GM21360 (cell line): ENCODE results near the gene FAM117B.
"Not testable (repeated sequence)": the region's sequence is repeated elsewhere in the genome, so short reads cannot be mapped to it uniquely, and the experiment has no call there.

Experiments used
- ATAC-seq: cut with Tn5 transposase; IDR thresholded peaks from one replicate; pipeline ENCODE4 v1.9.1; 2021; ENCODE audit warnings: mild to moderate bottlenecking, moderate library complexity; ENCODE audit not compliant: unreplicated experiment

Gene FAM117B

DNA sequence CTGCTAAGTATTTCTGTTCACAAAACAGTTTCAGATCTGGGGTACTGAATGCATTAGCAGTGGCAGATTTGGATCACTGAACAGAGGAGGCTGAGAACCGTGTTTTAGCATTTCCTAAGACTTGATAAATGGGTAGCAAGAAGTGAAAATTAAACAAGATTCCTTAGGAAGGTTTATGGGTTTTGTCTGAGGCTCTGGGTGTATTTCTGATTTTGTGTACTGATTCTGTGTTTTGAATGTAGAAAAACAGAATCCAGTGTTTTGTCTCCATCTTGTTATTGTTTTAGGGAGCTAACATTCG is 1.4 kb downstream of the FAM117B start:
- no peak for ATAC-seq

DNA sequence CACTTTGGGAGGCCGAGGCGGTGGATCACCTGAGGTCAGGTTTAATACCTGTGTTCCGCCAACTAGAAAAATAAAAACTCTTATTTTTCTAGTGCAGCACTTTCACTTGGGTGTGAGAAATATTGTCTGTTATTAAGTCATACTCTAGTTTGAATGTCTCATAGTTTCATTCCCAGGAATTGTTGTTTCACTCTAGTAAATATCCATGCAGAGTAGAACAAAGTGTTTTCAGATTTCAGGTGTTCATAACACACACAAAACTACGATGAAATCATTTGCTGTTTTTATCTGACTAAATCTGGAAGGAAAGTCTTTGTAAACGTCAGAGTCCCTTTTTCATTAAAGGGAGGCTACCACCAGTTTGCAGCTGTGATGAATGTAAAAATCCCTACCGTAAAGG is 4.0 kb downstream of the FAM117B start:
- ATAC-seq = no peak

DNA sequence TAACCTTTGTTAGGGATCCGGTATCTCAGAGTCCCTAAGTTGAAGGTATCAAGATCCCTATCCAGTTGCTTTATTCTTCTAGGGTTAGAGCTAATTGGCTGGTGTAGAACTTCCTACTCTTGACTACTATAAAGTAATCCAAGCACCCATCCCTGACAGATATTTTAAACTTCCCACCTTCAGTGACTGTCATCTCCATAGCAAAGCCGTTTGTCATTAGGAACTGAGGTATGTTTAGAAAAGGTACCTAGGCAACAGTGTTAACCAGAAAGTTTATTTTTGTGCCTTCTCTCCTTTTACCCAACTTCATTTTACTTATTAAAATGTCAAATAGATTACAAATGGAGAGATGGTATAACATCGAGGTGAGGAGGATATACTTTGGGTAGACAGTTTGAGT is 4.5 kb downstream of the FAM117B start:
- ATAC-seq = no peak

DNA sequence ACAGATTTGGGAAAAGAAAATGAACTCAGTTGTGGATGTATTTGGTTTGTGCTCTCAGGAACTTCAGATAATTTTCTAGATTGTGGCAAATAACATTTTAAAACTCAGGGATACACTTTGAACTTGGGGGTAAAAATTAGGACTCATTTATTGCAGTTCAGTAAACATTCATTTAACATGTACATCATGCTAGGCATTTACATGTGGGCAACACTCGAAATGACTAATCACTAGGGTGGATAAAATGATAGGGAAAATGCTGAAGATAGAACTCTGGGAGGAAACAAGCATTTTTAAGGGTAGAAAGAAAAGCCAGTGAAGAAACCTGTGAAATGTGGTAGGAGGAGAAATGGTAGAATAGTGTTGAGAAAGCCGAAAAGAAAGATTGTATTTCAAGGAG is 7.8 kb downstream of the FAM117B start:
- ATAC-seq = no peak

DNA sequence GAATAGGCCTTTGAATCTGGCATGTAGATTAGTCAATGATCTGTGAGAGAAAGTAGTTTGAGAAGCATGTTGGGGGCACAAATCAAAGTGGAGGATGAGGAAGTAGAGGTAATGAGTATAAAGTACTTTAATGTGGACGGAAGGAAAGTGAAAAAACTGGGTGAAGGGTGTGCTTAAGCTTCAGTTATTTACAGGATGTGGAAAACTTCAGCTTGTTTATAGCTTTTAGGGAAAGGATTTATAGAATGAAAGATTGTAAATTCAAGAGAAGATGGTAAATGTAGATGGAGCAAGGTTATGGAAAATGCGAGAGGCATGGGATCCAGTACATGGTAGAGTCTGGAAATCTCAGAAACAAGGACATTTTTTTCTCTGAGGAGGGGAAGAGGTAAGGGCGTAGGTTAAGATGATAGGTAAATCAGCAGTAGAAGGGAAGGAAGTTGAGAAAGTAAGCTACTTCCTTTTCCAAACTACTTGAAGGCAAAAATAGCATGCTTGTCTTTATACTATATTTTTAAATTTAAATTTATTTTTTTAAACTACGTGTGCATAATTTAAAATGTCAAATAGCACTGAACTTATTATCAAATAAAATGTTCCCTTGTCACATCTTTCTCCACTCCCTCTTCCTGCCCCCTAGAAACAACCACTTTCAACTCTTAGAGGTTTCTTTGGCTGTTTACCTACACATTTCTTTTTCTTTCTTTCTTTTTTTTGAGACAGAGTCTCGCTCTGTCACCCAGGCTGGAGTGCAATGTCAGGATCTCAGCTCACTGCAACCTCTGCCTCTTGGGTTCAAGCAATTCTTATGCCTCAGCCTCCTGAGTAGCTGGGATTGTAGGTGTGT is 8.5 kb downstream of the FAM117B start:
- ATAC-seq = no peak

DNA sequence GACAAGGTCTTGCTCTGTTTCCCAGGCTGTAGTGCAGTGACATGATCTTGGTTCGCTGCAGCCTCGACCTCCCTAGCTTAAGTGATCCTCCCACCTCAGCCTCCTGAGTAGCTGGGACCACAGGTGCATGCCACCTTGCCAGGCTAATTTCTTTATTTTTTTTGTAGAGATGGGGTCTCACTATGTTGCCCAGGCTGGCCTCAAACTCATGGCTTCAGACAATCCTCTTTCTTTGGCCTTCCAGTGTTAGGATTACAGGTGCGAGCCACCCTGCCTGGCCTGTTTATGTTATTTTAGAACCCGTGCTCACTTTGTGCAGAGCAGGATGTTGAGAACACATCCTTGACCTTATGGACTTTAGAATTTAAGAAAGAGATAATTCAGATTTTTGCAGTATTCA is 17.4 kb downstream of the FAM117B start:
- no peak for ATAC-seq

DNA sequence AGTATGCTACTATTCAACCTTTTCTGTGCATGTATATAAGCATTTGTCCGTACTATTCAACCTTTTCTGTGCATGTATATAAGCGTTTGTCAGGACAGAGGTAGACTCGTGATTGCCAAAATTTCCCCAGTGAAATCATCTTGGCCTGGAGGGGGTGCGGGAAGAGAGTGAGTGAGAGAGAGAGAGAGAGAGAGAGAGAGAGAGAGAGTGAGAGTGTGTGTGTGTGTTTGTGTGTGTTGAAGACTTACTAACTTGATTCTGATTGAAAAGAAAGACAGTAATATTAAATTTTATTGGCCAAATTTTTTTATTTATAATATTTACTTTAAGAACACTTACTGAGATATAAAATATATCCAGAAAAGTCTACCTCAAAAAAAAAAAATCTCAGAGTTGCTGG is 19.1 kb downstream of the FAM117B start:
- no peak for ATAC-seq

DNA sequence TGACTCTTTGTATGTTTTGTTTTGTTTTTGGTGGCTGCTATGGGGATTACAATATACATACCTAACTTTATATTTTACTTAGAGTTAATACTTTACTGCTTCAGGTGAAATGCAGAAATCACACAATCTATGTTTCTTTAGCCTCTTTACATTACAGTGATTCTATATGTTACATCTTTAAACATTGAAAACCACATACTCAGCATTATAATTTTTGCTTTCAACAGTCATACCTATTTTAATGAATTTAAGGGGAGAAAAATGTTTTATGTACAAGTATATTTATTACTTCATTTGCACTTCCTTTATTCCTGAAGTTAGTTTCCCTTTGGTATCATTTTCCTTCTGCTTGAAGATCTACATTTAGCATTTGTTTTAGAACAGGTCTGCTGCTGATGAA is 23.1 kb downstream of the FAM117B start:
- ATAC-seq = no peak

DNA sequence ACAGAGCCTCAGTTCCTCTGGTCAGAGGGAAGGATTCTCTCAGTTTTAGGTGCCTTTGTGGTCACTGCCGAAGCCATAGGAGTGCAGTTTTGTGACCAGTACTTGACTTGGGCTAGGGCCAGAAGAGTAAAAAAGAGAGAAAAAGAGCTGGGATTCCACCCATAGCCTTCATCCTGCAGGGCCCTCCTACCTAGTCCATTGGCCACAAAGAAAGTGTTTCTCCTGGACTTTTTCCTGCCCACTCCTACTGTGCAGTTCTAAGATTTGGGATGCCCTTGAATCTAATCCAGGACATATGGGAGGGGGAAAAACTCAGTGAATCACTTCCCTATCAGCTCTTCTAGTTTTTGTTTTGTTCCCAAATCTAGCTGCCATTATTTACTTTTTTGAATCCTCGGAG is 26.0 kb downstream of the FAM117B start:
- no peak for ATAC-seq

DNA sequence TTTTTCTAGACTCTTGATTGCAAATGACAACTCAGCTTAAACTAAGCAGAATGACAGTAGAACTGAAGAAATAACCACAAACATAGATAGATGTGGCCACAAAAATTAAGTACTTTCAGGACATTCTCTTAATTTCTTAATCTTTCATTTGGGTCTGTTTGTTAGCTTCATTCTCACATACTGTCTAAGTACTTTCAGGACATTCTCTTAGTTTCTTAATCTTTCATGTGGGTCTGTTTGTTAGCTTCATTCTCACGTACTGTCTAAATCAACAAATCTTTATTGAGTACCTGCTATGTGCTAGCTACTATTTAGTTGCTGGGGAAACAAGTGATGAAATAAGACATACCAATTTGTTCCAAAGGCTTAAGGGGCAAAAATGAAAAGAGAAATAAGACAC is 35.1 kb downstream of the FAM117B start:
- no peak for ATAC-seq

DNA sequence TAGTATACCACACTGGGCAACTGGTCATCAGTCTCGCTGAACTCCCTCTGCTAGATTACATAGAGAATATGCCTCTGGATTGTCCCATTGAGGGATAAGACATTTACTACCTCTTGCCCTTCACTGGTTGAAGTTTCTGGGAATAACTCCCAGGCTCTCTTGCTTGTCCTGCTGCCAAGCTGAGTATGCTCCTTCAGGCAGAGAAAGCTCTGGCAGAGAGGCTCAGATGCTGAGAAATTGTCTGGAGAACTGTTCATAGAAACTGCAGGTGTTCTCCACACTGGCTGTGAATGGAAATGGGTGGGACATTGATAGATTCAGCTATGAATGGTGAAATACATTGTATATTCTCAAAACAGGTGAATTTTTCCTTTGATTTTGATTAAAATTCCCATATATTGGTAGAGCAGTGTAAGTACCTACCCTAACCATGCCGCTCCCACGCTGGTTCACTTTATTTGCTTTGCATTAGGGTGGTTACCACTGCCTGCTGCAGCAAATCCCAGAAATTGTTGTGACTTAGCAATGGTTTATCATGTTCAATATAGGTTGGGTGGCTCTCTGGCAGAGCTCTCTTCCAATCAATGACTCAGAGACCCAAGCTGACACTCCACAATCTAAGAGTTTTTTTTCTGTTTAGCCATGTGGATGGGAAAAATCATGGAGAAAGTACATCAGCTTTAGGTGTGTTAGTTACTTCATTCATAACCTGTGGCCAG is 36.7 kb downstream of the FAM117B start:
- ATAC-seq = no peak

DNA sequence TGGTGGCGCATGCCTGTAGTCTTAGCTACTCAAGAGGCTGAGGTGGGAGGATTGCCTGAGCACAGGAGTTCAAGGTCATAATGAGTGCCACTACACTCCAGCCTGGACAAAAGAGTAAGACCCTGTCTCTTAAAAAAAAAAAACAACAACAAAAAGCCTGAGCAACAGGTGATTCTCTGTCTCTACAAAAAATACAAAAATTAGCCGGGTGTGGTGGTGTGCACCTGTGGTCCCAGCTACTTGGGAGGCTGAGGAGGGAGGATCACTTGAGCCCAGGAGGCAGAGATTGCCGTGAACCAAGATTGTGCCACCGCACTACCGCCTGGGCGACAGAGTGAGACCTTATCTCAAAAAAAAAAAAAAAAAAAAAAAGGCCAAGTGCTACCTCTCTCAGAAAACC is 40.3 kb downstream of the FAM117B start:
- ATAC-seq = not testable (repeated sequence)

DNA sequence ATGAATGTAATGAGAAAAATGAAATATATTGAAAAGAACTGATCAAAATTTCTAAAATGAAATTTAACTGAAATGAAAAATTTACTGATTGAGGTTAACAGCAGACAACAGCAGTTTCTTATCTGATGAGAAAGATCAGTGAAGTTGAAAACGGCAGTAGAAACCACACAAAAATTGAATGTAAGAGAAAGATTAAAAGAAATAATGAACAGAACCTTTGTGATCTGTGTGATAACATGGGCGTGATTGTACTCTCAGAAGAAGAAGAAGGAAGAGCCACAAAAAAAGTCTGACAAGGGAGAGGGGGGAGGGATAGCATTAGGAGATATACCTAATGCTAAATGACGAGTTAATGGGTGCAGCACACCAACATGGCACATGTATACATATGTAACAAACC is 45.2 kb downstream of the FAM117B start:
- no peak for ATAC-seq

DNA sequence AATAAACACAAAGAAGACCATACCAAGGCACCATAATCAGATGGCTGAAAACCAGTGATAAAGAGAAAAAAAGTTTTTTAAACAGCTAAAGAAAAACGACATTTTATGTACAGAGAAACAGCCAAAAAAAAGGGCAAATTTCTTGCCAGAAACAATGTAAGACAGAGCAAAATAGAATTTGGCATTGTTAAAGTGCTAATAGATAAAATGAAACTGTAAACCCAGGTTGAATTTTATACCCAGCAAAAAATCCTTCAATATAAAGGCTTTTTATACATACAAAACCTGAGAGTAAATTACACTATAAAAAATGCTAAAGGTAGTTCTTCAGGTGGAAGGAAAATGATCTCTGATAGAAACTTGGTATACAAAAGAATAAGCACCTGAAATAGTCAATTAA is 45.7 kb downstream of the FAM117B start:
- no peak for ATAC-seq

DNA sequence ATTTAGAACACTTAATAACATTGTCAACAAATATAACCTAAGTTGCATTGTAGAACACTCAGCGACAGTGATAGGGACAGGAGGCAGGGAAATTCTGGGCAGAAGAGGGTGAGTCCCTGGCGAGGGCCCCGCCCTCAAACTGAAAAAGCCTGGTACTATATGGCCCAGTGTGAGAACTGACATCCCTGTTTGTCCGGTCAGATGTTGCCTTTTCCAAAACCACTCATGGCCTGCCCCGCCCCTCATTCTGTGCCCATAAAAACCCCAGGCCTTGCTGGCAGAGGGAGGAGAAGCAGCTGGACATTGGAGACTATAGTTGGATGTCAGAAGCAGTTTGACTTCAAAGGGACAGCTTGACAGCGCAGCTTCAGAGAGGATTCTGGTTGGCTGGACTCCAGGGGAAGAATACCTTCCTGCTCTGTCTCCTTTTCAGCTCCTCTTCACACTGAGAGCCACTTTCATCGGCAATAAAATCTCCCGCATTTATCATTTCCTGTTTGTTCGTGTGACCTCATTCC is 47.0 kb downstream of the FAM117B start:
- ATAC-seq = no peak

DNA sequence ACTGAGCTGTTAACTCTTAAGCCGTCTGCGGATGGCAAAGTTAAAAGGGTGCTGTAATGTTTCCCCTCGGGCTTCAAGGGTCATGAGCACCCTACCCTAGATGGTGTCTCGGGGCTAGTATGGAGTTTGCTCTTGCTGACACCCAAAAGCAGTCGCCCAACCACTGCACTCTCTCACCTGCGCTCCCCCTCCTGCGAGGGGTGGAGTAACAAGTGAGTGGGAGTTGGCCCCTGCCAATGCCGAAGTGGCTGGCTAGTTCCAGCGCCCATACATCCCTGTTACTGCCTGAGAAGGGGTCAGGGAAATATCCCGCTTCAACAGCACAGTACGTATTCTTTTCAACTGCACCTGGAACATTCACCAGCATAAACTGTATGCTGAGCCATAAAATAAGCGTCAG is 47.5 kb downstream of the FAM117B start:
- ATAC-seq = no peak

DNA sequence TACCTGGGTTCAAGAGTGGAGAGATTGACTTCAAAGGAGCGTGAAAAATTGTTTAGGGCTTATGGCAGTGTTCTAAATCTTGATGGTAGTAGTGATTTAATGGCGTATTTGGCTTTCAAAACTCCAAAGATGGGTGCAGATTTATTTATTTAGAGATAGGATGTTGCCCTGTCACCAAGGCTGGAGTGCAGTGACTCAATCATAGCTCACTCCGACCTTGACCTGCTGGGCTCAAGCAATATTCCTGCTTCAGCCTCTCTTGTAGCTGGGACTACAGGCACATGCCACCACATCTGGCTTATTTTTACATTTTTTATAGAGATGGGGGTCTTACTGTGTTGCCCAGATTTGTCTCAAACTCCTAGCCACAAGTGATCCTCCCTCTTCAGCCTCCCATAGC is 52.5 kb downstream of the FAM117B start:
- ATAC-seq = no peak

DNA sequence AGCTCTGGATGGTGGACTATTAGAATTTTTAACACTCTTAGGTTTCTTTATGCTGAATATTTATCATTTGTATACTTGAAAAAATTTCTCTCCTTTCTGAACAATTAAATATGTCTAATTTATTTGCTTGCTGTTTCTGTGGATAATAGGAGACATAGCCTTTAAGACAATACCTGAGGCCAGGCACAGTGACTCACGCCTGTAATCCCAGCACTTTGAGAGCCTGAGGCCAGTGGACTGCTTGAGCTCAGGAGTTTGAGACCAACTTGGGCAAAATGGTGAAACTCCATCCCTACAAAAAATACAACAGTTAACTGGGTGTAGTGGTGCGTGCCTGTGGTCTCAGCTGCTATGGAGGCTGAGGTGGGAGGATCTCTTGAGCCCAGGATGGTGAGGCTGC is 54.7 kb downstream of the FAM117B start:
- ATAC-seq = no peak

DNA sequence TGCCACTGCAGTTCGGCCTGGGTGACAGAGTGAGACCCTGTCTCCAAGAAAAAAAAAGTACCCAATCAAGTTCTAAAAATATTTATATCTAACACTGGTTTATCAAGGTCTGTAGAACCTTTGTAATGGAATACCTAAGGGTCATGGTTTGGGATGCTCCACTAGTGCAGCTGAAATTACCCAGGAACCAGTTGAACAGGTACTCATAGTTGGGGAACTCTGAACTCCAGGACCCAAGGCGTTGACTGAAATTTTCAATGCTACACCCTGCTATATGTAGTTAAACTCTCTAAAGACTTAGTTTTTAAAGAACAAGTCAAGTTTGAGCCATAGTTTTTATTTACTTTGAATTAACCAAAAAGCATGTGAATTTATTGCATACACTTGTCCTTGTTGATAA is 55.1 kb downstream of the FAM117B start:
- ATAC-seq = no peak

DNA sequence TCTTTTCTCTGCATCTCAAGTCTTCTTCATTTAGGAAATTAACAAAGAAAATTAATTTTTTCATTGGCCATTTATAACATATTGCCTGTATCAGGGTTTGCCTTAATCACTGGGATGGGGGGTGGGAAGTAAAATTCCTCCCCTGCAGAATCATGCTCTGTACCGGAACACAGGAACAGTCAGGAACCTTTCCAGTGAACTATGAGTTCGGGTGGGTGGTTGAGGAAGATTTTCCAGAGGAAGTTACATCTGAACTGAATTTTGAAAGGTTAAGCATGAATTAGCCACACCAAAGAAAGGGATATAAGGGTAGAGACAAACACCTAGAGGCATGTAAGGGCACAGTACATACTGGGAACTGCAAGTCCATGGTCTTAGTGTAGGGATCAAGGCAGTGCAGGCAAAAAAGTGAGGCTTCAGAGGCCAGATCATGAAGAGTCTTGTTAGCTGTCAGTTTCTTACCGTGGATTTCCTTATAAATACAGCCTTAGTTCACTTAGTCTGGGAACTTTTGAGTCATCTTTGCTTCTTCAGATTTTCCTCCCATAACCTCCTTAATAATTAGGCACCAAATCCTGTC is 55.6 kb downstream of the FAM117B start:
- ATAC-seq = no peak

DNA sequence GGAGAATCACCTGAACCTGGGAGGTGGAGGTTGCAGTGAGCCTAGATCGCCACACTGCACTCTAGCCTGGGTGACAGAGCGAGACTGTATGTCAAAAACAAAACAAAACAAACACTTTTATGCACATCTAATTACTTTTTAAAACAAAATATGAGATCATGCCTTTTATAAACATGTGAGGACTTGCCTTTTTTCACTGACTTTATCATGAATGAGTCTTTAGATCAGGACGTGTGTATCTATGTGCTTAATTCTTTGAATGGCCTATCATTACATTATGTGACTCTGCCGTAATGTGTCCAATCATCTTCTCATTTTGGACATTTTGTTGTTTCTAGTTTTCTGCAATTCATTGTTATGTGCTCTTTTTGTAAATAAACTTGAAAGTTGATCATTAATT is 58.7 kb downstream of the FAM117B start:
- no peak for ATAC-seq

DNA sequence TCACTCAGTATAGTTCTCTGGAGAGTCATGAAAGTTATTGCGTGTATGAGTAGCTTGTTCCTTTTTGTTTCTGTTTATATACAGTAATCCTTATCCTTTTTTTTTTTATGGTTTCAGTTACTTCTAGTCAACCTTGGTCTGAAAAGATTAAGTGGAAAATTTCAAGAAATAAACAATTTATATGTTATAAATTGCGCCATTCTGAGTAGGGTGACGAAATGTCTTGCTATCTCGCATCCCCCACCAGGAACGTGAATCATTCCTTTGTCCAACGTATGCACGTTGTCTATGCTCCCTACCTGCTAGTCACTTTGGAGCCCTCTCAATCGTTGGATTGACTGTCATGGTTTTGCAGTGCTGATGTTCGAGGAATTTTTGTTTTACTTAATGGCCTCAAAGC is 60.4 kb downstream of the FAM117B start:
- no peak for ATAC-seq
